SK-N-SH (cell line): ENCODE results near the gene C16orf96. TPM values are rescaled to one million over a fixed set of nuclear protein-coding genes. Genes with fewer than 3 reads are reported as not detected.

Experiments
- CTCF ChIA-PET: fragments of 300-600, 350-600 bp; formaldehyde crosslinking; extraction: SDS; loops from one replicate; lab custom pipeline; 2021; lab: Yijun Ruan, JAX
- POLR2A ChIA-PET: fragments of 350-600 bp; sonication (Branson Sonifier 250); formaldehyde crosslinking; extraction: SDS; loops from one replicate; lab custom pipeline; 2020; ENCODE audit warnings: antibody characterized with exemption, inconsistent platforms; lab: Yijun Ruan, JAX
- DNase-seq: peaks from one replicate; pipeline ENCODE4 v3.0.0; 2012
- H2AFZ ChIP-seq: fragments of 200-600 bp; sonication (generic); 2 replicates; pipeline ENCODE4 v1.8.1; 2016; ENCODE audit warnings: antibody characterized with exemption, mild to moderate bottlenecking, low read depth
- H3F3A ChIP-seq: fragments of 200-600 bp; sonication (generic); replicated peaks from 2 replicates; pipeline ENCODE3; 2016; ENCODE audit warnings: antibody characterized with exemption, mild to moderate bottlenecking; ENCODE audit not compliant: insufficient read depth
- H3K27ac ChIP-seq, 2 experiments: fragments of 200-500 bp in 1 of 2; fragments of 200-600 bp in 1 of 2; sonication (Bioruptor generic) in 1 of 2; sonication (generic), shearing (Covaris generic) in 1 of 2; 2 replicates each; pipeline versions ENCODE4 v1.5.1 to v1.6.1; 2014 to 2016; ENCODE audit warnings: low read depth in 2 of 2, inconsistent platforms in 1 of 2, low read length in 1 of 2, mild to moderate bottlenecking in 1 of 2, mixed read lengths in 1 of 2
- H3K27me3 ChIP-seq: fragments of 200-600 bp; sonication (generic), shearing (Covaris generic); 2 replicates; pipeline ENCODE4 v1.6.1; 2016; ENCODE audit warnings: mixed run types; ENCODE audit not compliant: insufficient read depth
- H3K36me3 ChIP-seq, 2 experiments: fragments of 200-500 bp in 1 of 2; fragments of 200-600 bp in 1 of 2; sonication (Bioruptor generic) in 1 of 2; sonication (generic) in 1 of 2; replicated peaks in 1 of 2; 2 replicates each; pipeline versions ENCODE3 to v1.5.1; 2014 to 2016; ENCODE audit warnings: low read length in 1 of 2, mild to moderate bottlenecking in 1 of 2; ENCODE audit not compliant: insufficient read depth in 2 of 2, control insufficient read depth in 1 of 2
- H3K4me1 ChIP-seq, 2 experiments: fragments of 200-500 bp in 1 of 2; fragments of 200-600 bp in 1 of 2; sonication (Bioruptor generic) in 1 of 2; sonication (generic), shearing (Covaris generic) in 1 of 2; 2 replicates each; pipeline versions ENCODE4 v1.5.1 to v1.6.1; 2014 to 2016; ENCODE audit warnings: low read depth in 1 of 2, low read length in 1 of 2, mixed run types in 1 of 2; ENCODE audit not compliant: insufficient read depth in 2 of 2, control insufficient read depth in 1 of 2
- H3K4me2 ChIP-seq: fragments of 200-600 bp; sonication (generic), shearing (Covaris generic); 2 replicates; pipeline ENCODE4 v1.6.1; 2017; ENCODE audit warnings: mixed run types
- H3K4me3 ChIP-seq, 2 experiments: fragments of 200-500 bp in 1 of 2; fragments of 200-600 bp in 1 of 2; sonication (Bioruptor generic) in 1 of 2; sonication (generic), shearing (Covaris generic) in 1 of 2; 2 replicates each; pipeline versions ENCODE4 v1.5.1 to v1.8.1; 2014 to 2016; ENCODE audit warnings: low read depth in 2 of 2, inconsistent platforms in 1 of 2, low read length in 1 of 2, mild to moderate bottlenecking in 1 of 2, mixed read lengths in 1 of 2, moderate library complexity in 1 of 2
- H3K79me2 ChIP-seq: fragments of 200-600 bp; sonication (generic); 2 replicates; pipeline ENCODE4 v1.8.1; 2017; ENCODE audit warnings: mild to moderate bottlenecking; ENCODE audit not compliant: insufficient read depth
- H3K9ac ChIP-seq: fragments of 200-600 bp; sonication (generic); 2 replicates; pipeline ENCODE4 v1.6.1; 2017; ENCODE audit warnings: mixed run types
- H3K9me2 ChIP-seq: fragments of 200-600 bp; sonication (generic); 2 replicates; pipeline ENCODE4 v1.6.1; 2017; ENCODE audit warnings: mixed run types
- H3K9me3 ChIP-seq: fragments of 200-600 bp; sonication (generic); 2 replicates; pipeline ENCODE4 v1.6.1; 2017; ENCODE audit warnings: mixed run types, mild to moderate bottlenecking, moderate library complexity
- H4K20me1 ChIP-seq: fragments of 200-600 bp; sonication (generic); 2 replicates; pipeline ENCODE4 v1.6.1; 2017; ENCODE audit warnings: mild to moderate bottlenecking, mixed run types; ENCODE audit not compliant: insufficient read depth
- CHD2 ChIP-seq: fragments of 150-350 bp; IDR thresholded peaks from 2 replicates; pipeline ENCODE4 v1.6.1; 2018; ENCODE audit warnings: low read length; ENCODE audit not compliant: partially characterized antibody
- EZH2phosphoT487 ChIP-seq: fragments of 200-600 bp; sonication (generic); IDR thresholded peaks from 2 replicates; pipeline ENCODE4 v1.6.1; 2017; ENCODE audit warnings: low read depth, mixed run types, mild to moderate bottlenecking, antibody characterized with exemption, moderate library complexity, borderline replicate concordance
- FOSL2 ChIP-seq: IDR thresholded peaks from 2 replicates; pipeline ENCODE4 v1.4.0; 2012; ENCODE audit warnings: low read depth, mild to moderate bottlenecking, moderate library complexity, borderline replicate concordance
- FOXJ3 ChIP-seq: sonication (generic); formaldehyde crosslinking; IDR thresholded peaks from 2 replicates; pipeline ENCODE4 v1.5.1; 2020; ENCODE audit warnings: mild to moderate bottlenecking, missing genetic modification reagents
- JUND ChIP-seq: IDR thresholded peaks from 2 replicates; pipeline ENCODE4 v1.4.0; 2012
- MEF2A ChIP-seq: IDR thresholded peaks from 2 replicates; pipeline ENCODE4 v1.4.0; 2012; ENCODE audit warnings: low read depth, borderline replicate concordance
- MXI1 ChIP-seq: IDR thresholded peaks from 2 replicates; pipeline ENCODE4 v1.6.1; 2012; ENCODE audit warnings: mild to moderate bottlenecking, low read depth, low read length, improper control_type of control experiment
- POLR2AphosphoS5 ChIP-seq: IDR thresholded peaks from 2 replicates; pipeline ENCODE4 v1.6.1; 2012; ENCODE audit warnings: low read depth, low read length
- RAD21 ChIP-seq: IDR thresholded peaks from 2 replicates; pipeline ENCODE4 v1.6.1; 2012; ENCODE audit warnings: mild to moderate bottlenecking, low read length
- SIN3A ChIP-seq: IDR thresholded peaks from 2 replicates; pipeline ENCODE4 v1.6.1; 2012; ENCODE audit warnings: low read depth, mild to moderate bottlenecking, low read length, moderate library complexity, borderline replicate concordance
- SMC3 ChIP-seq: IDR thresholded peaks from 2 replicates; pipeline ENCODE4 v1.6.1; 2012; ENCODE audit warnings: low read depth, low read length, improper control_type of control experiment
- TCF12 ChIP-seq: IDR thresholded peaks from 2 replicates; pipeline ENCODE4 v1.4.0; 2012
- WGBS: methylation state at CpG from one replicate; pipeline ENCODE4 v1.1.6; 2017; ENCODE audit warnings: low lambda C conversion rate; 5-methylcytosine and 5-hydroxymethylcytosine counted together
- polyA plus RNA-seq, 3 experiments: library from polyadenylated mRNA; depleted of rRNA; stranded (reverse); fragments of >200 nt; gene quantifications; 2 replicates each; pipeline ENCODE4 v1.2.3, GENCODE V29; 2012
- TF ChIP-seq, protein P1 (sequence below): IDR thresholded peaks from 2 replicates; pipeline ENCODE4 v1.6.1; 2012; ENCODE audit warnings: mild to moderate bottlenecking, low read depth, low read length, moderate library complexity
- TF ChIP-seq, protein P2 (sequence below): IDR thresholded peaks from 2 replicates; pipeline ENCODE4; 2012
- TF ChIP-seq, protein P3 (sequence below): fragments of 150-350 bp; IDR thresholded peaks from 2 replicates; pipeline ENCODE4 v1.6.1; 2016; ENCODE audit warnings: mild to moderate bottlenecking, low read depth, low read length

Gene C16orf96
- polyA plus RNA-seq, 1 of the 3 experiments (the other 2 are of a cell fraction): 0.05 TPM

DNA sequence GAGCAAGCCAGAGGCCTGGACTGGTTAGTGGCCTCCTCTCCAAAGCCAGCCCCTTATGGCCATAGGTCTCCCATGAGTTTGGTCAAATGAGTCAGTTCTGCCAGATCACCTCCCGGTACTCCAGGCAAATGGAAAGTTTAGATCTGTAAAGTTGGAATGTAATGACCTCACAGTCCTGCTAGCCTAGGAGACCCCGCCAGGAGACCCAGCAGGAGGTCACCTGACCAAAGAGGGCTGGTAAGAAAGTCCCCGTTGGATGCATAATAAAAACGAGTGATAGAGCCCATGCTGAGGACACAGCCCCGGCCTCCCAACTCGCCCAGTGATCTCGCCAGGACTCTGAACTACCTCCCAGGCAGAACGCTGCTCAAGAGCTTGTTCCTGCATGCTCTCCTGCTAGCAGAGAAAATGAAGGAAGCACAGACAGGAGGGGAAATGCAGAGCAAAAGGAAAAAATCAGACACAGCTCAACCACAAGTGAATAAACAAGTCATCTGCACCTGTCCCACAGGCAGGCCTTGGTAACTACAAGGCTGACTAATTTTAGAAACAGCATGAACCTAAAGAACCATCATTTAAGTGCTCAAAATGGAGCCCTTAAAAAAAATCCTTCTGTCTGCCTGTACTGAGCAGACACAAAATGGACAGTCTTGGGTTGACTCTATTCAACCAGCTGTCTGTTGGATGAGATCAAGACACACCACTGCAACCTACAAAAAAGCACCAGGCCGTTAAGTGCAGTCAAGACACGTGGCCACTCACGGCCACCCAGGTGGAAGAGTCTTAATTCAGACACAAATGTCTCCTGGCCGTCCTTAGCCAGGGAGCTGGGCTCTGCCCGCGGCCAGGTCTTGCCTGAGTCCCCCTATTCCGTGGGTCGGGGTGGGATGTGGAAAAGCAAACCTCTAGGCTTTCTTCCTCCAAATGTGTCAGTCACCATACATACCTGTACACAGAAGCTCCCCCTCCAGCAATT lies 26.8 kb upstream of the C16orf96 start:
- WGBS: 81% methylated on average over 12 of the region's 16 CpGs
- CTCF ChIA-PET: interaction anchor here (0.7 to 1.1 kb wide), 2 partner anchors 19 to 24 kb away, joined by 3 to 8 read pairs; no protein-coding TSS in a partner anchor
- H3K27ac ChIP-seq: no peak overlapping the region

More for the DNA sequence above, 26.8 kb upstream of the C16orf96 start:
- H3K4me3 ChIP-seq: no peak overlapping the region
- H3K9me2 ChIP-seq: no peaks in the 10 kb centered on the region
- H3K79me2 ChIP-seq: peaks cover 15% of the 10 kb centered on the region; the same call in 1 of the 2 replicates
- no peaks in the 10 kb centered on the region for H3K9me3 ChIP-seq
- POLR2A ChIA-PET: interaction anchor here (0.8 kb wide), 1 partner anchor 14 kb away, joined by 3 read pairs; no protein-coding TSS in a partner anchor
- no peak overlapping the region for H3K9ac ChIP-seq
- peaks cover 11% of the 10 kb centered on the region for H3F3A ChIP-seq
- H2AFZ ChIP-seq: no peak overlapping the region
- TF ChIP-seq MEF2A: no peak
- TF ChIP-seq POLR2AphosphoS5: no peak
- TF ChIP-seq, protein P1, sequence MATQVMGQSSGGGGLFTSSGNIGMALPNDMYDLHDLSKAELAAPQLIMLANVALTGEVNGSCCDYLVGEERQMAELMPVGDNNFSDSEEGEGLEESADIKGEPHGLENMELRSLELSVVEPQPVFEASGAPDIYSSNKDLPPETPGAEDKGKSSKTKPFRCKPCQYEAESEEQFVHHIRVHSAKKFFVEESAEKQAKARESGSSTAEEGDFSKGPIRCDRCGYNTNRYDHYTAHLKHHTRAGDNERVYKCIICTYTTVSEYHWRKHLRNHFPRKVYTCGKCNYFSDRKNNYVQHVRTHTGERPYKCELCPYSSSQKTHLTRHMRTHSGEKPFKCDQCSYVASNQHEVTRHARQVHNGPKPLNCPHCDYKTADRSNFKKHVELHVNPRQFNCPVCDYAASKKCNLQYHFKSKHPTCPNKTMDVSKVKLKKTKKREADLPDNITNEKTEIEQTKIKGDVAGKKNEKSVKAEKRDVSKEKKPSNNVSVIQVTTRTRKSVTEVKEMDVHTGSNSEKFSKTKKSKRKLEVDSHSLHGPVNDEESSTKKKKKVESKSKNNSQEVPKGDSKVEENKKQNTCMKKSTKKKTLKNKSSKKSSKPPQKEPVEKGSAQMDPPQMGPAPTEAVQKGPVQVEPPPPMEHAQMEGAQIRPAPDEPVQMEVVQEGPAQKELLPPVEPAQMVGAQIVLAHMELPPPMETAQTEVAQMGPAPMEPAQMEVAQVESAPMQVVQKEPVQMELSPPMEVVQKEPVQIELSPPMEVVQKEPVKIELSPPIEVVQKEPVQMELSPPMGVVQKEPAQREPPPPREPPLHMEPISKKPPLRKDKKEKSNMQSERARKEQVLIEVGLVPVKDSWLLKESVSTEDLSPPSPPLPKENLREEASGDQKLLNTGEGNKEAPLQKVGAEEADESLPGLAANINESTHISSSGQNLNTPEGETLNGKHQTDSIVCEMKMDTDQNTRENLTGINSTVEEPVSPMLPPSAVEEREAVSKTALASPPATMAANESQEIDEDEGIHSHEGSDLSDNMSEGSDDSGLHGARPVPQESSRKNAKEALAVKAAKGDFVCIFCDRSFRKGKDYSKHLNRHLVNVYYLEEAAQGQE: no peak
- no peak for TF ChIP-seq TCF12
- no peak for TF ChIP-seq EZH2phosphoT487
- TF ChIP-seq FOSL2: peak; percentile 17; the same call in 1 of the 2 replicates
- TF ChIP-seq, protein P2, sequence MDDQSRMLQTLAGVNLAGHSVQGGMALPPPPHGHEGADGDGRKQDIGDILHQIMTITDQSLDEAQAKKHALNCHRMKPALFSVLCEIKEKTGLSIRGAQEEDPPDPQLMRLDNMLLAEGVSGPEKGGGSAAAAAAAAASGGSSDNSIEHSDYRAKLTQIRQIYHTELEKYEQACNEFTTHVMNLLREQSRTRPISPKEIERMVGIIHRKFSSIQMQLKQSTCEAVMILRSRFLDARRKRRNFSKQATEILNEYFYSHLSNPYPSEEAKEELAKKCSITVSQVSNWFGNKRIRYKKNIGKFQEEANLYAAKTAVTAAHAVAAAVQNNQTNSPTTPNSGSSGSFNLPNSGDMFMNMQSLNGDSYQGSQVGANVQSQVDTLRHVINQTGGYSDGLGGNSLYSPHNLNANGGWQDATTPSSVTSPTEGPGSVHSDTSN: no peak
- TF ChIP-seq CHD2: no peak
- TF ChIP-seq JUND: 0 out of 2 replicates have a peak, but pooled peaks have one; percentile 13
- TF ChIP-seq, protein P3, sequence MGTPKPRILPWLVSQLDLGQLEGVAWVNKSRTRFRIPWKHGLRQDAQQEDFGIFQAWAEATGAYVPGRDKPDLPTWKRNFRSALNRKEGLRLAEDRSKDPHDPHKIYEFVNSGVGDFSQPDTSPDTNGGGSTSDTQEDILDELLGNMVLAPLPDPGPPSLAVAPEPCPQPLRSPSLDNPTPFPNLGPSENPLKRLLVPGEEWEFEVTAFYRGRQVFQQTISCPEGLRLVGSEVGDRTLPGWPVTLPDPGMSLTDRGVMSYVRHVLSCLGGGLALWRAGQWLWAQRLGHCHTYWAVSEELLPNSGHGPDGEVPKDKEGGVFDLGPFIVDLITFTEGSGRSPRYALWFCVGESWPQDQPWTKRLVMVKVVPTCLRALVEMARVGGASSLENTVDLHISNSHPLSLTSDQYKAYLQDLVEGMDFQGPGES: no peak
- no peak for TF ChIP-seq SIN3A
- TF ChIP-seq FOXJ3: no peak
- no peak for TF ChIP-seq RAD21
- no peak for TF ChIP-seq SMC3
- TF ChIP-seq MXI1: no peak
- no peaks in the 10 kb centered on the region for H3K4me1 ChIP-seq
- peaks cover 0 to 3% of the 10 kb centered on the region in 2 experiments for H3K36me3 ChIP-seq
- peak overlapping the region; percentile 5; the same call in 1 of the 2 replicates for H3K4me2 ChIP-seq
- no peaks in the 10 kb centered on the region for H4K20me1 ChIP-seq
- H3K27me3 ChIP-seq: no peaks in the 10 kb centered on the region
- DNase-seq: no peak
